ENCODE results near the gene CCDC175. TPM values are rescaled to one million over a fixed set of nuclear protein-coding genes. Genes with fewer than 3 reads are reported as not detected.

The CCDC175 gene
- total RNA-seq, 1 experiment from 2014 or later, result not detected

GRCh38 chr14:59500732-59501131 lies 75.9 kb downstream of the CCDC175 start:
- in situ Hi-C loops (cut with HindIII; ENCODE audit: low pct_unique_long_range_greater_than_20kb, low sequenced_read_pairs), result no loop called here

GRCh38 chr14:59492384-59492783 lies 84.2 kb downstream of the CCDC175 start:
- in situ Hi-C loops (cut with HindIII; ENCODE audit: low pct_unique_long_range_greater_than_20kb, low sequenced_read_pairs), result no loop called here

More at GRCh38 chr14:59500732-59501131, 75.9 kb downstream of the CCDC175 start:
- no peak for DNase-seq (ENCODE audit: low read depth, low spot score)

GRCh38 chr14:59490756-59491155 lies 85.9 kb downstream of the CCDC175 start:
- in situ Hi-C loops (cut with HindIII; ENCODE audit: low pct_unique_long_range_greater_than_20kb, low sequenced_read_pairs), result no loop called here
- no peak for DNase-seq (ENCODE audit: low read depth, low spot score)

More at GRCh38 chr14:59492384-59492783, 84.2 kb downstream of the CCDC175 start:
- DNase-seq (ENCODE audit: low read depth, low spot score), result no peak

GRCh38 chr14:59484639-59485175 lies 91.9 kb downstream of the CCDC175 start:
- peak; percentile 34 for DNase-seq (ENCODE audit: low read depth, low spot score)
- in situ Hi-C loops (cut with HindIII; ENCODE audit: low pct_unique_long_range_greater_than_20kb, low sequenced_read_pairs), result no loop called here

GRCh38 chr14:59483819-59484638 lies 92.6 kb downstream of the CCDC175 start, which contains the start of the genes JKAMP and L3HYPDH:
JKAMP (plus strand) TSS chr14:59484517; CDS start chr14:59484590, 73 bp downstream.
L3HYPDH (minus strand) TSS chr14:59484408; CDS start chr14:59484316, 92 bp downstream.
- DNase-seq (ENCODE audit: low read depth, low spot score), result peak; percentile 96
- in situ Hi-C loops (cut with HindIII; ENCODE audit: low pct_unique_long_range_greater_than_20kb, low sequenced_read_pairs), result no loop called here

GRCh38 chr14:59483363-59483762 lies 93.2 kb downstream of the CCDC175 start:
- in situ Hi-C loops (cut with HindIII; ENCODE audit: low pct_unique_long_range_greater_than_20kb, low sequenced_read_pairs), result no loop called here

GRCh38 chr14:59482541-59483331 lies 93.9 kb downstream of the CCDC175 start:
- peak; percentile 46 for DNase-seq (ENCODE audit: low read depth, low spot score)
- in situ Hi-C loops (cut with HindIII; ENCODE audit: low pct_unique_long_range_greater_than_20kb, low sequenced_read_pairs), result no loop called here

More at GRCh38 chr14:59483363-59483762, 93.2 kb downstream of the CCDC175 start:
- DNase-seq (ENCODE audit: low read depth, low spot score), result peak; percentile 18

GRCh38 chr14:59481871-59482540 lies 94.6 kb downstream of the CCDC175 start:
- DNase-seq (ENCODE audit: low read depth, low spot score), result no peak
- in situ Hi-C loops (cut with HindIII; ENCODE audit: low pct_unique_long_range_greater_than_20kb, low sequenced_read_pairs), result no loop called here

GRCh38 chr14:59481407-59481806 lies 95.2 kb downstream of the CCDC175 start:
- no peak for DNase-seq (ENCODE audit: low read depth, low spot score)
- in situ Hi-C loops (cut with HindIII; ENCODE audit: low pct_unique_long_range_greater_than_20kb, low sequenced_read_pairs), result no loop called here

GRCh38 chr14:59480166-59480565 lies 96.4 kb downstream of the CCDC175 start:
- in situ Hi-C loops (cut with HindIII; ENCODE audit: low pct_unique_long_range_greater_than_20kb, low sequenced_read_pairs), result no loop called here
- DNase-seq (ENCODE audit: low read depth, low spot score), result no peak

GRCh38 chr14:59478540-59478939 lies 98.1 kb downstream of the CCDC175 start:
- in situ Hi-C loops (cut with HindIII; ENCODE audit: low pct_unique_long_range_greater_than_20kb, low sequenced_read_pairs), result no loop called here
- no peak for DNase-seq (ENCODE audit: low read depth, low spot score)

GRCh38 chr14:59475709-59476108 lies 100.9 kb downstream of the CCDC175 start:
- no peak for DNase-seq (ENCODE audit: low read depth, low spot score)
- in situ Hi-C loops (cut with HindIII; ENCODE audit: low pct_unique_long_range_greater_than_20kb, low sequenced_read_pairs), result no loop called here

GRCh38 chr14:59474172-59474571 lies 102.4 kb downstream of the CCDC175 start:
- in situ Hi-C loops (cut with HindIII; ENCODE audit: low pct_unique_long_range_greater_than_20kb, low sequenced_read_pairs), result no loop called here
- DNase-seq (ENCODE audit: low read depth, low spot score), result no peak

- no peak for DNase-seq (ENCODE audit: low read depth, low spot score)
- in situ Hi-C loops (cut with HindIII; ENCODE audit: low pct_unique_long_range_greater_than_20kb, low sequenced_read_pairs), result no loop called here
These were observed 111.1 kb downstream of the CCDC175 start, which contains the start of gene GPR135 for GRCh38 chr14:59465316-59466135. GPR135 (minus strand) TSS chr14:59465380; CDS start chr14:59465226, 154 bp downstream.

- in situ Hi-C loops (cut with HindIII; ENCODE audit: low pct_unique_long_range_greater_than_20kb, low sequenced_read_pairs), result no loop called here
- DNase-seq (ENCODE audit: low read depth, low spot score), result no peak
These were observed 111.9 kb downstream of the CCDC175 start for GRCh38 chr14:59464486-59465315.

Measured in SK-MEL-5 (cell line).